ENCODE data around the gene HM13. TPM values are rescaled to one million over a fixed set of nuclear protein-coding genes. Genes with fewer than 3 reads are reported as not detected.
A peak's percentile ranks its signal among the peaks of the same experiment; 100 is the strongest.

Gene HM13
- total and polyA plus RNA-seq, 2 of the 4 experiments (the other 2 are of a cell fraction) = 53.2 to 203 TPM

GRCh38 chr20:31569163-31570020, 55.1 kb downstream of the HM13 start:
- Histone ChIP-seq H2AK5ac (ENCODE audit: low read depth, low read length) (peak overlapping the region; percentile 83), H2AK9ac (replicated peaks; ENCODE audit: low read depth, low read length, poor library complexity) (peak overlapping the region; percentile 81), H4K8ac (ENCODE audit: low read depth in 2 of 2, low read length in 2 of 2) (peak overlapping the region; percentile 1 to 83; a peak in 1 of 4 replicates), H2AFZ (replicated peaks; ENCODE audit: low read length, poor library complexity) (peak overlapping the region; percentile 60), H3K4me1 (ENCODE audit: control insufficient read depth, insufficient read depth, low read length) (peaks cover 27% of the 10 kb centered on the region), H3K9ac (ENCODE audit: low read depth, low read length) (no peak overlapping the region), H3K36me3 (ENCODE audit: control insufficient read depth, insufficient read depth, low read length) (peaks cover 25% of the 10 kb centered on the region), H3K9me3 (ENCODE audit: control insufficient read depth, insufficient read depth, low read length) (no peaks in the 10 kb centered on the region), H3K4ac (ENCODE audit: low read depth, low read length) (peak overlapping the region; percentile 87), H3K14ac (replicated peaks; ENCODE audit: low read depth, low read length) (no peak overlapping the region; the same call in 1 of the 2 replicates), H3K79me1 (ENCODE audit: low read depth in 1 of 2, low read length in 2 of 2) (peaks cover 3 to 29% of the 10 kb centered on the region in 2 experiments; a peak in 3 of 4 replicates), H4K91ac (ENCODE audit: insufficient read depth, low read depth, low read length) (peak overlapping the region; percentile 67), H3K27ac (ENCODE audit: insufficient read depth, low read length) (peak overlapping the region; percentile 43), H2BK5ac (ENCODE audit: low read depth, low read length, poor library complexity, severe bottlenecking) (peak overlapping the region; percentile 77), H2BK20ac (ENCODE audit: low read depth, low read length) (peak overlapping the region; percentile 54), H3K27me3 (ENCODE audit: control insufficient read depth, insufficient read depth, low read length) (no peaks in the 10 kb centered on the region), H3K4me2 (ENCODE audit: low read depth, low read length) (no peak overlapping the region), H2BK120ac (ENCODE audit: low read depth, low read length) (peak overlapping the region; percentile 72), H3K23ac (ENCODE audit: low read depth, low read length) (peak overlapping the region; percentile 12; the same call in 1 of the 2 replicates), H2BK15ac (ENCODE audit: low read depth, low read length) (peak overlapping the region; percentile 27; the same call in 1 of the 3 replicates), H3K9me1 (ENCODE audit: insufficient read depth, low read length) (peaks cover 8% of the 10 kb centered on the region; the same call in 1 of the 2 replicates), H4K20me1 (ENCODE audit: insufficient read depth, low read length) (no peaks in the 10 kb centered on the region; the same call in 1 of the 2 replicates), H3K4me3 (ENCODE audit: insufficient read depth, low read depth, low read length) (no peak overlapping the region), H3K56ac (ENCODE audit: extremely low read depth, insufficient read depth, low read length) (no peak overlapping the region), H3K18ac (ENCODE audit: low read depth, low read length) (no peak overlapping the region), H4K5ac (ENCODE audit: low read depth, low read length) (peak overlapping the region; percentile 81; the same call in 1 of the 2 replicates)
- in situ Hi-C loops (cut with MboI; ENCODE audit: low sequenced_read_pairs) (no loop called here), intact Hi-C loops (cut with micrococcal nuclease) (loop anchor here (1.0 kb wide), 1 partner anchor 44 kb away; no protein-coding TSS in a partner anchor), dilution Hi-C loops (cut with HindIII; ENCODE audit: low sequenced_read_pairs, unreplicated experiment) (no loop called here)
- WGBS, 2 experiments (ENCODE audit: extremely low coverage in 2 of 2, insufficient read length in 1 of 2) = no CpG with 5 or more reads among the region's 10 CpGs
- POLR2A ChIA-PET (ENCODE audit: unreplicated experiment) = no interaction called here
- BruUV-seq (replicated peaks) = no TSS peak
- DNase-seq (peak; percentile 53), ATAC-seq (ENCODE audit: low read depth) (peak; percentile 9; the same call in 1 of the 2 replicates)
- CTCF ChIA-PET = interaction anchor here (0.6 to 4.7 kb wide), 5 partner anchors 9 to 42 kb away, joined by 3 to 71 read pairs (median 6); partner anchors contain the start of gene ID1
- TF ChIP-seq MAFK (IDR thresholded peaks at IDR 0.05; ENCODE audit: low read depth, low read length) = no peak
- TF ChIP-seq CEBPB (IDR thresholded peaks at IDR 0.05; ENCODE audit: low read depth, low read length) = no peak
- peak; percentile 72 for TF ChIP-seq RAD21 (IDR thresholded peaks at IDR 0.05; ENCODE audit: low read length)
- no peak for TF ChIP-seq CHD1 (IDR thresholded peaks at IDR 0.05; ENCODE audit: low read depth, low read length)
- no peak for TF ChIP-seq NFE2L2 (IDR thresholded peaks at IDR 0.05; ENCODE audit: low read depth, low read length)
- peak; percentile 22; the same call in 1 of the 2 replicates for TF ChIP-seq POLR2A (IDR thresholded peaks at IDR 0.05; ENCODE audit: low read depth, low read length)
- no peak for TF ChIP-seq ELK1 (IDR thresholded peaks at IDR 0.05; ENCODE audit: borderline replicate concordance, low read depth, low read length)
- TF ChIP-seq MXI1 (IDR thresholded peaks at IDR 0.05; ENCODE audit: borderline replicate concordance, low read depth, low read length) = no peak
- no peak for TF ChIP-seq RFX5 (IDR thresholded peaks at IDR 0.05; ENCODE audit: low read depth, low read length)
- TF ChIP-seq CTCF (conservative IDR thresholded peaks at IDR 0.05; ENCODE audit: low read depth, low read length) = peak; percentile 83
- TF ChIP-seq BHLHE40 (IDR thresholded peaks at IDR 0.05; ENCODE audit: low read depth, low read length) = no peak
- TF ChIP-seq SMC3 (IDR thresholded peaks at IDR 0.05; ENCODE audit: low read depth, low read length) = peak; percentile 76
- no peak for TF ChIP-seq FOS (IDR thresholded peaks at IDR 0.05; ENCODE audit: low read depth, low read length)
- TF ChIP-seq MAZ (IDR thresholded peaks at IDR 0.05; ENCODE audit: borderline replicate concordance, low read depth, low read length) = peak; percentile 58; the same call in 1 of the 2 replicates
- no peak for TF ChIP-seq RCOR1 (IDR thresholded peaks at IDR 0.05; ENCODE audit: insufficient replicate concordance, low read length)

Data from IMR-90 (cell line).